Stimulated activated CD8-positive, alpha-beta memory T cell treated with anti-CD3 and anti-CD28 coated beads, Interleukin-12 subunit alpha, Interleukin-12 subunit beta, amount 100 ng/mL, for 24 hours (primary cell): ENCODE data around the gene KRTAP3-2.
"Not testable (repeated sequence)": the region's sequence is repeated elsewhere in the genome, so short reads cannot be mapped to it uniquely, and the experiment has no call there.

Source experiments
- DNase-seq: peaks from one replicate; pipeline ENCODE4 v3.0.0-alpha.2; 2020; ENCODE audit errors: extremely low read depth

The KRTAP3-2 gene

DNA sequence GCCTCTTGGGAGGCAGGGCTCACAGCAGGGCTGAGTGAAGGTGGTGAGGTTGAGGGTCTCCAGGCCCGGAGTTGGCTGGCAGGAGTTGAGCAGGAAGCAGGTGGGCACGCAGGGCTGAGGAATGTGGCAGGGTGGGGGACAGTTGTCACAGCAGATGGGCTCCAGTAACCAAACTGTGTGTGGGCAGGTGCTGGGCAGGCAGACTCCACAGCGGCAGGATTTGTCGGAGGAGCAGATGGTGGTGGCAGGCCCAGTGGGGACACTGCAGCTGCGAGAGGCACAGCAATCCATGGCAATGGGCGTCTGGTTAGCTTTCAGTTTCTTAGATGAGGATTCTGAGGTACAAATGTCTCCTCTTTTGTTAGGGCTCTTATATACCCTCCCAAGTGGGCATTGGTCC lies at the start of gene KRTAP3-2:
KRTAP3-2 (minus strand) TSS at position 344 of the 400 bp plus-strand sequence; CDS start at position 291, 53 bp downstream.
- DNase-seq = not testable (repeated sequence)

DNA sequence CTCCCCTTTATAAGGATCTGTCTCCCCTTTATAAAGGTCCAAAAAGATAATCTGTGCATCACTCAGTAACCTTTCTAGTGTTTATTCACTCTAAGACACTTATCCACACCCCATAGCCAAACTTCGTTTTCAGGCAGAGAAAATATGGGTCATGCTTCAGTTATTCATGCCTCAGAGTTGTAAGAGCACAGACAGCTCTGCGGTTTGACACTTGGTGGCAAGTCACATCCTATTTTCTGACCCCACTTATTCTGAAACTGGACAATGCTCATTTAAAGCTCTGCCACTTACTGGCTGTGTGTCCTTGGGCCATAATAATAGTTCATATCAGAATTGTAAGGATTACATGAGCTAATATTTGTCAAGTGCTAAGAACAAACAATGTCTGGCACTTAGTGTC lies 49.4 kb upstream of the KRTAP3-2 start:
- no peak for DNase-seq

DNA sequence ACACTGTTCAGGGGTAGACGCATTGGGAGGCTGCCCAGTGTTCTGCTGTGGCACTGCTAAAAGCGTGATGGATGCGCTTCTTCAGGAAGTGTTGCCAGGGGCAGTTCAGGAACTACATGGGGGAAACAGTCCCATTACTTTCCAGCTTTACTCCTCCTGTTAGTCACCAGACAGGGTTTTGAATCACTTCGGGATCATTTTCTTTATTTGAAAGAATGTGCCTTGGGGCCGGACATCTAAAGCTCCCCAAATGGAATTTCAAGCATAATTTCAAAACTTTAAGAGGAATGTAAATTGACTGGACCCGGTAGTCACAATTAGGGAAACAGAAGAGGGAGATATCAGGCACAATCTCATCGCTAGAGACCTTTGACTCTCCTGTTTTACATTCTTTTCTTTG lies 48.7 kb upstream of the KRTAP3-2 start:
- DNase-seq = no peak

DNA sequence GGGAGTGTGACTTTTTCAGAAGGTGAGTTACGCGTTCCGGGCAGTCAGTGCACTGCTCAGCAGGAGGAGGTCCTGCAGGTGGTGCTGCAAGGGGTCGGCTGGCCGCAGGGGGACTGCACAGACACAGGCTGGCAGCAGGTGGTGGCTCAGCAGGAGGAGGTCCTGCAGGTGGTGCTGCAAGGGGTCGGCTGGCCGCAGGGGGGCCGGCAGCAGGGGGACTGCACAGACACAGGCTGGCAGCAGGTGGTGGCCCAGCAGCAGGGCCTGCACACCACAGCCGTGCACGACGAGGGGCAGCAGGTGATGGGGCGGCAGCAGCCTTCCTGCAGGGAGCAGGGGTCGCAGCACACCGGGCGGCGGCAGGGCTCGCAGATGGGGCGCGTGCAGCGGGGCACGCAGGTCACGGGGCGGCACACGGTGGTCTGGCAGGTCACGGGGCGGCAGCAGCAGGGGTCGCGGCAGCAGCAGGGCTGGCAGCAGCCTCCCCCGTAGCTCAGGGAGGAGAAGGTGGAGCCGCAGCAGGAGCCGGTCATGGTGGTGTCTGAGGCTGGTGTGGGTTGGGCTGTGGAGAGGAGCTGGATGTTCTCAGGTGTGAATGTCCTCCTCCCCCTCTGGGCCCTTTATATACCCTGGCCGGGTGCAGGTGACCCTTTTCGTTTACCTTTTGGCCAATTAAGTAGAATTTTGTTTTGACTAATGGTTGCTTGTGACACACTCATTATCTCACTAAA lies 47.2 kb upstream of the KRTAP3-2 start, which contains the start of gene KRTAP2-1:
KRTAP2-1 (minus strand) TSS at position 582 of the 731 bp plus-strand sequence; CDS start at position 533, 49 bp downstream.
- not testable (repeated sequence) for DNase-seq

DNA sequence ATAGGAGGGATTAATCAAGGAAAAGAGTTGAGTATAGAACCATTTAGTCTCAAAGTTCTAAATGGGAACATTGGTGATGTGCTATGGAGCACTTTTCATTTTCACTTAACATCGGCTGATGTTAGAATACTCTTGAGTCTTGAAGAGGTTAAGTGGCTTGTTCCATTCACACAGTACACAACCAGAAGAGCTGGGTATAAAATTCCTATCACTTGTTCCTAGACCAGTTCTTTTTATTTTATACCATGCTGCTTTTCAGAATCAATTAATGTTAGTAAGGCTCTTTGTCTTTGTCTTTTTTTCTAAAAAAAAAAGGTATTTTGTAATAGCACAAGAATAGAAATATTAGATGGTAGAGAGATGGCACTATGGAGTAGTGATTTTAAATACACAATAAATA lies 43.2 kb upstream of the KRTAP3-2 start:
- no peak for DNase-seq

DNA sequence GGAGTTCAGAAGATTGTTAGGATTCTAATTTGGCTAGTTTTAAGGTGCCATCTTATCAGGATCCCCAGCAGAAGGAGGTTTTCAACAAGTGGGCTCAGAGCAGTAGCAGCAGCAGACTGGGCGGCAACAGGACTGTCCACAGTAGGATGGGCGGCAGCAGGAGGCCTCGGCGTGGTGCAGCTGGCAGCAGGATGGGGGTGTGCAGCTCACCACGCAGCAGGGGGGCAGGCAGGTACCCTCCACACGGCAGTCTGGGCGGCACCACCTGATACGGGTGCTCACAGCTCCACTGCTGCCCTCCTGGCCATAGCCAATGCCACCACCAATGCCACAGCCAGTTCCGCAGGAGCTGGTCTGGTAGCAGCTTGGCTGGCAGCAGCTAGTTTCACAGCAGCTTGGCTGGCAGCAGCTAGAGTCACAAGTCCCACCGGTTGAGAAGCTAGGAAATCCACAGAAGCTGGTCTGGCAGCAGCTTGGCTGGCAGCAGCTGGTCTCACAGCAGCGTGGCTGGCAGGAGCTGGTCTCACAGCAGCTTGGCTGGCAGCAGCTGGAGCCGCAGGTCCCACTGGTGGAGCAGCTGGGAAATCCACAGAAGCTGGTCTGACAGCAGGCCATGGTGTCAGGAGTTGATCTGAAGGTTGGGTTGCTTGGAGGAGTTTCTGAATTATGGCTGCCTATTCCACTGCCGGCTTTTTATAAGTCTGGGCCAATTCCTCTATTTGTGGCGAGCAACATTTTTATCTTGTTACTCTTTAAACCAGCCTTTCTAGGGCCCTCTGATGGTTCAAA lies 41.3 kb upstream of the KRTAP3-2 start, which contains the start of gene KRTAP1-1:
KRTAP1-1 (minus strand) TSS at position 668 of the 789 bp plus-strand sequence; CDS start at position 615, 53 bp downstream.
- not testable (repeated sequence) for DNase-seq

DNA sequence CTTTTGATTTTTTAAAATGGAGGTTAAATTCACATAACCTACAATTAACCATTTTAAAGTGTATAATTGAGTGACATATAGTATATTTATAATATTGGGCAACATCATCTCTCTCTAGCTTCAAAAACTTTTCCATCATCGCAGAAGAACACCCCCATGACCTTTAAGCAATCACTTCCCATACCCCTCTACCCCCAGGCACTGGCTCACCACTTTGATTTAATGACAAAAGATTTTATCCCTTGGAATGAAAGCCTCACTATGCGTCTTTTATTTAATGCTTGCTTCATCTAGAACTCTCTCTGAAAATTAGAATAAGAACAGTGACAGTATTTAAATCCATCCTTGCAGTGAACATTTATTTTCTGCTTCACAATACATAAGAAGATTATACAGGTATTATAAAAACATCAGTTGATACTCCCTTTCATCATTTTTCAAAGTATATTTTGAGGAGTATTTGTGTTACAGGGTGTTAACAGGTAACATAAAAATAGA lies 38.2 kb upstream of the KRTAP3-2 start:
- no peak for DNase-seq

DNA sequence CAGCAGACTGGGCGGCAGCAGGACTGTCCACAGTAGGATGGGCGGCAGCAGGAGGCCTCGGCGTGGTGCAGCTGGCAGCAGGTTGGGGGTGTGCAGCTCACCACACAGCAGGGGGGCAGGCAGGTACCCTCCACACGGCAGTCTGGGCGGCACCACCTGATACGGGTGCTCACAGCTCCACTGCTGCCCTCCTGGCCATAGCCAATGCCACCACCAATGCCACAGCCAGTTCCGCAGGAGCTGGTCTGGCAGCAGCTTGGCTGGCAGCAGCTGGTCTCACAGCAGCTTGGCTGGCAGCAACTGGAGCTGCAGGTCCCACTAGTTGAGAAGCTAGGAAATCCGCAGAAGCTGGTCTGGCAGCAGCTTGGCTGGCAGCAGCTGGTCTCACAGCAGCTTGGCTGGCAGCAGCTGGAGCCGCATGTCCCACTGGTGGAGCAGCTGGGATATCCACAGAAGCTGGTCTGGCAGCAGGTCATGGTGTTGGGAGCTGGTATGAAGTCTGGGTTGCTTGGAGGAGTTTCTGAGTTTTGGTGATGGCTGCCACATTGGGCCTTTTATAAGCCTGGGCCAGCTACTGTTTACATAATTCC lies 34.7 kb upstream of the KRTAP3-2 start, which contains the start of gene KRTAP1-3:
KRTAP1-3 (minus strand) TSS at position 529 of the 590 bp plus-strand sequence; CDS start at position 476, 53 bp downstream.
- DNase-seq = not testable (repeated sequence)

DNA sequence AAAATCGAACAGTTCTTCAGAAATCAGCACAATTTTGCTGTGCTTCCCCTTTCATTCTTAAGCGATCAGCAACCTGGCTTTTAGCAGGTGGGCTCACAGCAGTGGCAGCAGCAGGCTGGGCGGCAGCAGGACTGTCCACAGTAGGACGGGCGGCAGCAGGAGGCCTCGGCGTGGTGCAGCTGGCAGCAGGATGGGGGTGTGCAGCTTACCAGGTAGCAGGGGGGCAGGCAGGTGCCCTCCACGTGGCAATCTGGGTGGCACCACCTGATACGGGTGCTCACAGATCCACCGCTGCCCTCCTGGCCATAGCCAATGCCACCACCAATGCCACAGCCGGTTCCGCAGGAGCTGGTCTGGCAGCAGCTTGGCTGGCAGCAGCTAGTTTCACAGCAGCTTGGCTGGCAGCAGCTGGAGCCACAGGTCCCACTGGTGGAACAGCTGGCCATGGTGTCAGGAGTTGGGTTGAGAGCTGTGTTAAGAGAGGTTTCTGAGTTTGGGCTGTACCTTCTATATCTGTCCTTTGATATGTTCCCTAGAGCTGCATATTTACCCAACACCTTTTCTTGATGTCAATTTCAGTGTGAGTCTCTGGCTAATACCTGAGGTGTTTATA lies 30.0 kb upstream of the KRTAP3-2 start, which contains the start of gene KRTAP1-4:
KRTAP1-4 (minus strand) TSS at position 563 of the 613 bp plus-strand sequence; CDS start at position 446, 117 bp downstream.
- no peak for DNase-seq

DNA sequence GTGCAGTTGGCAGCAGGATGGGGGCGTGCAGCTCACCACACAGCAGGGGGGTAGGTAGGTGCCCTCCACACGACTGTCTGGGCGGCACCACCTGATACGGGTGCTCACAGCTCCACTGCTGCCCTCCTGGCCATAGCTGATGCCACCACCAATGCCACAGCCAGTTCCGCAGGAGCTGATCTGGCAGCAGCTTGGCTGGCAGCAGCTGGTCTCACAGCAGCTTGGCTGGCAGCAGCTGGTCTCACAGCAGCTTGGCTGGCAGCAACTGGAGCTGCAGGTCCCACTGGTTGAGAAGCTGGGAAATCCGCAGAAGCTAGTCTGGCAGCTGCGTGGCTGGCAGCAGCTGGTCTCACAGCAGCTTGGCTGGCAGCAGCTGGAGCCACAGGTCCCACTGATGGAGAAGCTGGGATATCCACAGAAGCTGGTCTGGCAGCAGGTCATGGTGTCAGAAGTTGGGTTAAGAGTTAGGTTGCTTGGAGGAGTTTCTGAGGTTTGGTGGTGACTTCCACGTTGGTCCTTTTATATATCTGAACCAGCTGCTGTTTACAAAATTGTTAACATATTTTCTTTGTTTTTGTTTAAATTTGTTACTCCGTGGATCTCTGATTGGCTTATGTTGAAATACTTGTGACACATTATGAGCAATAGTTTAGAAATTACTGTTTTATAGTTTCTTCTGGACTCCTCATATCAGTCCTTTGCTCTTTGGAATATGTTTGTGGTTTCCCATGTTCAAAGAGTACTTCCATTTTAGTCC lies 27.2 kb upstream of the KRTAP3-2 start, which contains the start of gene KRTAP1-5:
KRTAP1-5 (minus strand) TSS at position 494 of the 757 bp plus-strand sequence; CDS start at position 441, 53 bp downstream.
- no peak for DNase-seq

DNA sequence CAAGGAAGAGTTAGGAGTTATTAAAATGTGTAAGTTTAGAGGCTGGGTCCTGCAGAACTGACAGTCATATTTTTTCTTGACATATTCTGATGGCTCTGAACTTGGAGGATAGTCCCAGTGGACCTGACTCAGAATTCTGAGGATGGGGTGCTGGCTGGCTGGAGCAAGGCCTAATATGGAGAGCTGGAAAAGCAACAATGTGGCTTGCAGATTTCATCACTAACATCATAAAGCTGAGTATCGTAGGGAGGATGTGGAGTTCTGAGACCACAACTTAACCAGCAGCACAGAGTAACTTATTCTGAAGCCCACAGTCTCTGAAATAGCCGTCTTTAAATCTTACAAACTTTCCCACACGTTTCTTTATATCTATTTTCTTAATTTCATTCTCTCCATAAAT lies 25.0 kb upstream of the KRTAP3-2 start:
- DNase-seq = no peak

DNA sequence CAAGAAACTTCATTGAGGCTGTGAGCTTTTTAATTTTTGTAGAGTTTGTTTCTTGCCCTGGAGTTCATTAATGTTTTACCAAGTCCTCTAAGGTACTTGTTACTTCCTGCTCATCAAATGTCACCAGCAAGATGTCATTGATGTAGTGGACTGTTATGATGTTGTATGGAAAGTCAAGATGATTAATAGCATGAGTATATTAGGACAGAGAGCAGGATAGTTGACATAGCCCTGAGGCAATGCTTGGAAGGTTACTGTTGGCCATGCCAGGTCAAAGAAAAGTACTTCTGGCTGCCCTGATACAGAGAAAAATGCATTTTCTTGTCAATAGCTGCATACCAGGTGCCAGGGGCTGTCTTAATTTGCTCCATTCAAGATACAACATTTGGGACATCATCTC lies 20.6 kb upstream of the KRTAP3-2 start:
- no peak for DNase-seq

DNA sequence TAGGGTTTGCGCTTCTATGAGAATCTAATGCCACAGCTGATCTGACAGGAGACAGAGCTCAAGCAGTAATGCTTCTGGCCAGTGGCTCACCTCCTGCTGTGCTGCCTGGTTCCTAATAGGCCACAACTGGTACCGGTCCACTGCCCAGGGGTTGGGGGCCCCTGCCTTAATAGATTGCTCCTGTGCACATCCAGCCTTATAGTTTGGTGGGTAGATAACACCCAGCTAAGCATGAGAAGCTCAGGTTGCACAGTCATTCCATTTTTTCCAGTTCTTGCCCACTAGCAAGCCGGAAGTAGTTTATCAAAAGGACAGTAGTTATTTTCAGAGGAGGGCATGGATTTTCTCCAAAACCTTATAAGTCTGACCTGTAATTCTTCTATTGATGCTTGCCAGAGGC lies 19.7 kb upstream of the KRTAP3-2 start:
- DNase-seq = no peak

DNA sequence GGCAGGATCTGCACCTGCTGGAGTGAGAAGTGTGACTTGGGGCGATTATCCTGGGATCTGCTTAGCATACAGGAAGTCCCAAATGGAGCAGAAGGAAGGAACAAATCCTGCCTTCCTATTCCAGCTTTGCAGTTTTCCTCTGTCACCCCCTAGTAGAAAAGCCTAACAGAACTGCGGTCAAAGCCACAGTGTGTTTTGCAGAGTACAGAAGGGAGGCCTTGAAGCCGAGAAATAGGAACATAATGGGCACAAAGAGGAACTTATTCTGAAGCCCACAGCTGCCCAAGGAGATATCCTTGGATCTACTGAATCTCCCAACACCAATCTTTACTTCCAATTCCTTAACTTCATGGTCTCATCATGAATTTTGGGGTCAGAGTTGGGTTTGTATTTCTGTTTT lies 18.8 kb upstream of the KRTAP3-2 start:
- DNase-seq = no peak

DNA sequence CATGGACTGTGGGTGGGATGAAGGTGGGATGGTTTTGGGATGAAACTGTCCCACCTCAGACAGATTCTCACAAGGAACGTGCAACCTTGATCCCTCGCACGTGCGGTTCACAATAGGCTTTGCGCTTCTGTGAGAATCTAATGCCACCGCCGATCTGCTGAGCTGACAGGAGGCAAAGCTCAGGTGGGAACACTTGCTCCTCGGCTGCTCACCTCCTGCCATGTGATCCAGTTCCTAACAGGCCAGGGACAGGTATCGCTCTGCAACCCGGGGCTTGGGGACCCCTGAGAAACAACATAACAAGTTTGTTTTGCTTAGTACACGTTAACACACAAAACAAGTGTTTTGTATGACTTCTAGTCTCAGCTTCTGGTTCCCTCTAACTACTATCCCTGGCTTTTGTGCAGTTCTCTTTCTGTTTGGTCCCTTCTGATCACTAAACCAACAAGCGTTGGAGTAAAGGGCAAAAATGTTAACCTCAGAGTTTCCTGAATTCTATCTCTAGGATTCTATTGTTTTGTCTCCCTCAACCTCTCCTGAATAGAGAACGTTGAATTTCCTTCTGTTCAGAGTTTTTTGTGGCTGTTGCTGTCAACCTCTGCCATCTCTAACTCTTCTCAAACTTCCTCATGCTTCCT lies 17.0 kb upstream of the KRTAP3-2 start:
- no peak for DNase-seq

DNA sequence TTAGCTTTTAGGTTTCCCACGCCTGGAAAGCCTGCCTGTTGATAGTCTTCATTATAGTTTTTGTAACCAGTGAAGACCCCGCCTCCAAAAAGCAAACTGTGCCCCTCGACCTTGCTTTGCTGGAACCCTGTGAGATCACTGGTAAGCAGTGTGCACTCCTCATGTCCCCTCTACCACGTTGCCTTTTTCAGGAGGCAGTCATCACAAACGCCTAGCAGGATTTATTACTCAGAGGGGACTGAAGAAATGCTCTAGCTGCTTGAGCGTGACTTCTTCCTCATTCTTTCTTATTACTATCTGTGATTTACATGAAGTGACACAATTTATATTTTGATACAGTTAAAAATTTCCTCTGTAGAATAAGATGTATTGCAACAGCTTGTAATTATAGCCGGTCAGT lies 15.7 kb upstream of the KRTAP3-2 start:
- no peak for DNase-seq

DNA sequence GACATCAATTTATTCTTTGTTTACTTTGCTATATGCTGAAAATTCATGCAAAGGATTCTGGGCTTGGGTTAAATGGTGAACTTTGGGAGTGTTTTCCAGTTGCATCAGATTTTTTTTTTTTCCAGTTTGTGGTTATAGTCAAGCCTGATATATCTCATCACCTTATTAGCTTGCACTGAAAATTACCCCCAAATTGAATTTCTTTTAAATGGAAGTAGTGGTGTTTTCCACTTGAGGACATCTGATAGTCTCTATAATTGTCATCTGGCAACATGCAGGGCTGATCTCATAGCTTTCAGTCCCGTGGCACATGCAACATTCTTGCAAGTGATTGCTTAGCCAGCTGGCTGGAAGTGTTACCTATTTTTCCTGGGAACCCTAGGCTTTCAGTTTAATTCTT lies 13.9 kb upstream of the KRTAP3-2 start:
- DNase-seq = no peak

DNA sequence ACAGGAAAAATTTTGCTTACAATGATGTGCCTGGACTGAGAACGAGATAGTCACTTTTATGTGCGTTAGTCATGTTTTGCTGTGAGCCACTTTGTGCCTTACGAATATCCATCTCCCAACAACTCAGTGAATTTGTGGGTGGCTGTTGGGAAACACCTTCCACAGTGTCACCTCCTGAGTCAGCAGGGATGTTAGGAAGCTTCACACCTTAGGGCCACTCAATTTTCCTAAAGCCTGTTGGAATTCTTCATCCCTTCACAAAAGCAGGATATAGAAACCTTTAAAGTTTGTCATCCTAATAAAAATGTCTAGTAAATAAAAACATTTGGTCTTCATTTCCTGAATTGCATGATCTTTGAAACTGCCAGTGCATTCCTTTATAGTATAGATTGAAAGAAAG lies 13.5 kb upstream of the KRTAP3-2 start:
- DNase-seq = no peak

DNA sequence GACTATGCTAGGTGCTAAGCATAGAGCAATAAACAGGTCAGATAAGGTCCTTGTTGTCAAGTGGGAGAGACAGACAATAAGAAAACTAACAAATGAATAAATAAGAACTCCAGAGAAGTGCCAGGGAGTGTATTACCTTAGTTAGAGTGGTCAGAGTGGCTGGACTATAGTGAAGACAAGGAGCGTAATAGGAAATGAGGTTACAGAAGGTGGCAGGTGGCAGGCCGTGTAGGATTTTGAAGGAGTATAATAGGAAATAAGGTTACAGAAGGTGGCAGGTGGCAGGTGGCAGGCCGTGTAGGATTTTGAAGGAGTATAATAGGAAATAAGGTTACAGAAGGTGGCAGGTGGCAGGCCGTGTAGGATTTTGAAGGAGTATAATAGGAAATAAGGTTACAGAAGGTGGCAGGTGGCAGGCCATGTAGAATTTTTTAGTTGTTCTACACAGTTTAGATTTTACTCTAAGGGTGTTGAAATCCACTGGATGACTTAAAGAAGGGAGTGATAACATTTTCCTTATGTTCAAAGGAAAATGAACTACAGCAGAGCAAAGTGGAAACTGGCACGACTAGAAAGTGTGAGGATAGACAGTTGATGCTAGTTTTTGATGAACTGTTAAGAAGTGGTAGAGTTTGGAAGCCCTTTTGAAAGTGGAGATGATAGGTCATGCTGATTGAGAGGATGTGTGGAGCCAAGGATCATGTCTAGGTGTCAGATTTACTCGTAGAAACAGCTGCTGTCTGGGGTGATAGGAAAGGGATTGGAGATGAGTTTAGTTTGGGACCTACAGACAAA lies 12.8 kb upstream of the KRTAP3-2 start:
- DNase-seq = no peak
